KMS-11 (cell line): ENCODE measurements around the gene TRAF7.
"Not testable (repeated sequence)": the region's sequence is repeated elsewhere in the genome, so short reads cannot be mapped to it uniquely, and the experiment has no call there.

Experiments
- H2AFZ ChIP-seq: fragments of 200-600 bp; sonication (generic); 2 replicates; pipeline ENCODE4 v1.6.1; 2016; ENCODE audit warnings: antibody characterized with exemption, mixed run types, low read depth
- H3K27ac ChIP-seq: fragments of 200-600 bp; sonication (generic); 2 replicates; pipeline ENCODE4 v1.6.1; 2016; ENCODE audit warnings: mild to moderate bottlenecking, mixed run types
- H3K27me3 ChIP-seq: fragments of 200-600 bp; sonication (generic); 2 replicates; pipeline ENCODE4 v1.6.1; 2017; ENCODE audit warnings: mild to moderate bottlenecking, low read depth, mixed run types, moderate library complexity; ENCODE audit not compliant: insufficient read depth
- H3K36me3 ChIP-seq: fragments of 200-600 bp; sonication (generic); 2 replicates; pipeline ENCODE4 v1.6.1; 2017; ENCODE audit warnings: mild to moderate bottlenecking, mixed run types; ENCODE audit not compliant: insufficient read depth
- H3K4me1 ChIP-seq: fragments of 200-600 bp; sonication (generic); 2 replicates; pipeline ENCODE4 v1.6.1; 2016; ENCODE audit warnings: mild to moderate bottlenecking, low read depth, mixed run types; ENCODE audit not compliant: poor library complexity, severe bottlenecking
- H3K4me2 ChIP-seq: fragments of 200-600 bp; sonication (generic); 2 replicates; pipeline ENCODE4 v1.7.0; 2016; ENCODE audit warnings: mild to moderate bottlenecking, mixed run types
- H3K4me3 ChIP-seq: fragments of 200-600 bp; sonication (generic); IDR thresholded peaks from 2 replicates; pipeline ENCODE4 v1.6.1; 2017; ENCODE audit warnings: low read depth, low read length, mixed read lengths; ENCODE audit not compliant: insufficient read depth
- H3K79me2 ChIP-seq: fragments of 200-600 bp; sonication (generic); 2 replicates; pipeline ENCODE4 v1.6.1; 2016; ENCODE audit warnings: low read depth, mixed run types; ENCODE audit not compliant: insufficient read depth
- H3K9ac ChIP-seq: fragments of 200-600 bp; sonication (generic); 2 replicates; pipeline ENCODE4 v1.6.1; 2016; ENCODE audit warnings: mild to moderate bottlenecking, mixed run types
- H4K20me1 ChIP-seq: fragments of 200-600 bp; sonication (generic); 2 replicates; pipeline ENCODE4 v1.6.1; 2016; ENCODE audit warnings: mild to moderate bottlenecking, mixed run types; ENCODE audit not compliant: insufficient read depth

Gene TRAF7

GRCh38 chr16:2126928-2127556 is 28.5 kb upstream of the TRAF7 start:
- not testable (repeated sequence) for H3K9ac ChIP-seq, H4K20me1 ChIP-seq, H3K36me3 ChIP-seq, H3K27me3 ChIP-seq, H3K27ac ChIP-seq, H2AFZ ChIP-seq, H3K4me3 ChIP-seq, H3K4me2 ChIP-seq
- Histone ChIP-seq H3K79me2 (peaks cover 11% of the 10 kb centered on the region), H3K4me1 (peaks cover 22% of the 10 kb centered on the region)

- not testable (repeated sequence) for H3K27me3 ChIP-seq, H3K27ac ChIP-seq, H3K9ac ChIP-seq, H3K4me2 ChIP-seq, H3K36me3 ChIP-seq, H3K4me3 ChIP-seq, H2AFZ ChIP-seq, H4K20me1 ChIP-seq
- peaks cover 13% of the 10 kb centered on the region for H3K79me2 ChIP-seq
- peaks cover 22% of the 10 kb centered on the region for H3K4me1 ChIP-seq
Observed at GRCh38 chr16:2127630-2128280, 27.8 kb upstream of the TRAF7 start.

- peaks cover 22% of the 10 kb centered on the region for H3K4me1 ChIP-seq
- peak overlapping the region; percentile 57; the same call in 1 of the 2 replicates for H3K9ac ChIP-seq
- H2AFZ ChIP-seq, H3K4me3 ChIP-seq, H4K20me1 ChIP-seq, H3K27me3 ChIP-seq, H3K36me3 ChIP-seq: not testable (repeated sequence)
- peaks cover 13% of the 10 kb centered on the region for H3K79me2 ChIP-seq
- H3K4me2 ChIP-seq: peak overlapping the region; percentile 85
- peak overlapping the region; percentile 89 for H3K27ac ChIP-seq
Observed at GRCh38 chr16:2129251-2129650, 26.3 kb upstream of the TRAF7 start.

- not testable (repeated sequence) for H3K27me3 ChIP-seq, H2AFZ ChIP-seq, H3K9ac ChIP-seq, H3K27ac ChIP-seq, H3K4me3 ChIP-seq, H4K20me1 ChIP-seq, H3K36me3 ChIP-seq, H3K4me2 ChIP-seq
- Histone ChIP-seq H3K79me2 (peaks cover 13% of the 10 kb centered on the region), H3K4me1 (peaks cover 22% of the 10 kb centered on the region)
Observed at GRCh38 chr16:2129890-2130447, 25.6 kb upstream of the TRAF7 start.

GRCh38 chr16:2133797-2134196 is 21.8 kb upstream of the TRAF7 start:
- not testable (repeated sequence) for H4K20me1 ChIP-seq, H3K27ac ChIP-seq, H2AFZ ChIP-seq, H3K27me3 ChIP-seq, H3K36me3 ChIP-seq, H3K4me3 ChIP-seq, H3K4me2 ChIP-seq, H3K9ac ChIP-seq, H3K79me2 ChIP-seq
- H3K4me1 ChIP-seq: peaks cover 19% of the 10 kb centered on the region

- H3K27me3 ChIP-seq, H2AFZ ChIP-seq, H3K4me3 ChIP-seq, H3K9ac ChIP-seq, H3K27ac ChIP-seq, H3K36me3 ChIP-seq, H4K20me1 ChIP-seq, H3K79me2 ChIP-seq: not testable (repeated sequence)
- Histone ChIP-seq H3K4me2 (0 out of 2 replicates have a peak overlapping the region, but pooled peaks have one; percentile 39), H3K4me1 (peaks cover 11% of the 10 kb centered on the region)
Observed at GRCh38 chr16:2135071-2135470, 20.5 kb upstream of the TRAF7 start.

GRCh38 chr16:2135770-2136490 is 19.7 kb upstream of the TRAF7 start, which contains the start of gene PKD1:
Gene PKD1 (minus strand): TSS chr16:2135898. CDS start chr16:2135689, 209 bp downstream.
- H3K4me2 ChIP-seq: peak within 1 kb of the TSS; percentile 63
- H4K20me1 ChIP-seq, H3K27ac ChIP-seq, H3K36me3 ChIP-seq, H3K27me3 ChIP-seq, H3K4me3 ChIP-seq, H3K79me2 ChIP-seq: not testable (repeated sequence)
- peak within 1 kb of the TSS; percentile 21; the same call in 1 of the 2 replicates for H3K9ac ChIP-seq
- peaks cover 16% of the 10 kb centered on the region for H3K4me1 ChIP-seq
- peak within 1 kb of the TSS; percentile 64 for H2AFZ ChIP-seq
